Natural killer cell (primary cell): ENCODE measurements around the gene SH3BGRL. TPM values are rescaled to one million over a fixed set of nuclear protein-coding genes. Genes with fewer than 3 reads are reported as not detected.

Experiments used
- ATAC-seq, 3 donors: fragments of 150-1000 bp in 2 of 3; fragments of 200-7000 bp in 1 of 3; cut with Tn5 transposase; 1 replicate in 1 of 3; 2 replicates in 2 of 3; pipeline ENCODE4 v1.10.0; 2021; ENCODE audit warnings: mild to moderate bottlenecking in 2 of 3, moderate library complexity in 2 of 3
- DNase-seq, 2 donors: peaks; one replicate each; pipeline versions ENCODE4 v3.0.0 to v3.0.0-alpha.2; 2013 to 2021; ENCODE audit warnings: mixed read lengths in 1 of 2
- H3K27ac ChIP-seq: one replicate; pipeline ENCODE4 v1.5.1; 2013; ENCODE audit warnings: mild to moderate bottlenecking, low read length
- H3K27me3 ChIP-seq: one replicate; pipeline ENCODE4 v1.6.1; 2013; ENCODE audit warnings: low read length; ENCODE audit not compliant: control insufficient read depth, insufficient read depth
- H3K36me3 ChIP-seq: one replicate; pipeline ENCODE4 v1.6.1; 2013; ENCODE audit warnings: low read length; ENCODE audit not compliant: control insufficient read depth, insufficient read depth
- H3K4me1 ChIP-seq: one replicate; pipeline ENCODE4 v1.6.1; 2013; ENCODE audit warnings: low read length; ENCODE audit not compliant: control insufficient read depth, insufficient read depth
- H3K4me3 ChIP-seq: one replicate; pipeline ENCODE4 v1.5.1; 2013; ENCODE audit warnings: low read length
- H3K9me3 ChIP-seq: one replicate; pipeline ENCODE4 v1.6.1; 2013; ENCODE audit warnings: low read length; ENCODE audit not compliant: control insufficient read depth, insufficient read depth
- H3K27ac Mint-ChIP-seq, 2 donors: one replicate each; pipeline ENCODE4 v1.8.0; 2022; ENCODE audit warnings: mild to moderate bottlenecking in 2 of 2, mixed read lengths in 2 of 2, moderate library complexity in 1 of 2
- H3K27me3 Mint-ChIP-seq, 2 donors: one replicate each; pipeline ENCODE4 v1.8.0; 2022; ENCODE audit warnings: low read depth in 2 of 2, mixed read lengths in 2 of 2
- H3K36me3 Mint-ChIP-seq: one replicate; pipeline ENCODE4 v1.8.0; 2022; ENCODE audit warnings: mixed read lengths
- H3K4me1 Mint-ChIP-seq, 2 donors: one replicate each; pipeline ENCODE4 v1.8.0; 2022; ENCODE audit warnings: mixed read lengths in 2 of 2
- H3K4me3 Mint-ChIP-seq: one replicate; pipeline ENCODE4 v1.8.0; 2022; ENCODE audit warnings: mild to moderate bottlenecking, moderate library complexity, mixed read lengths
- H3K9me3 Mint-ChIP-seq, 2 donors: one replicate each; pipeline ENCODE4 v1.8.0; 2022; ENCODE audit warnings: mixed read lengths in 2 of 2
- CTCF ChIP-seq: fragments of 200-600 bp; IDR thresholded peaks from one replicate; pipeline ENCODE4 v1.8.0; 2022; ENCODE audit warnings: antibody characterized with exemption
- WGBS: methylation state at CpG from one replicate; pipeline ENCODE4 v1.1.7; 2013; ENCODE audit warnings: missing lambda C conversion rate; ENCODE audit not compliant: insufficient coverage; 5-methylcytosine and 5-hydroxymethylcytosine counted together
- intact Hi-C: fragments of 100-400 bp; cut with micrococcal nuclease; formaldehyde crosslinking; loops from one replicate; pipeline ENCODE4 v1.14.2; 2022
- total RNA-seq, 4 donors: library from RNA; stranded (reverse); fragments of 120-200 nt in 1 of 4; gene quantifications; one replicate each; pipeline versions ENCODE4 v1.2.3 to v1.2.4, GENCODE V29; 2013 to 2022

Gene SH3BGRL
- total RNA-seq, 3 donors from 2014 or later (not counting 1 experiment from before 2014, with no cell fraction given): 103 to 108 (median 108) TPM

- no peak for TF ChIP-seq CTCF
- ATAC-seq: no peak
- no peaks in the 10 kb centered on the region for H3K4me1 ChIP-seq
- Mint-ChIP-seq H3K9me3 (peaks cover 2 to 12% of the 10 kb centered on the region in 2 donors), H3K27me3 (no peaks in the 10 kb centered on the region), H3K4me3 (no peak overlapping the region), H3K36me3 (peaks cover 6% of the 10 kb centered on the region), H3K4me1 (no peaks in the 10 kb centered on the region), H3K27ac (no peak overlapping the region)
- intact Hi-C loops: no loop called here
- no peaks in the 10 kb centered on the region for H3K27me3 ChIP-seq
- DNase-seq: no peak
- no peak overlapping the region for H3K27ac ChIP-seq
- H3K4me3 ChIP-seq: no peak overlapping the region
- H3K9me3 ChIP-seq: peaks cover 4% of the 10 kb centered on the region
- H3K36me3 ChIP-seq: no peaks in the 10 kb centered on the region
- no CpG with 5 or more reads among the region's 1 CpG for WGBS
Measured at GRCh38 chrX:81286608-81287007, 84.7 kb downstream of the SH3BGRL start.

- Histone ChIP-seq H3K36me3 (no peaks in the 10 kb centered on the region), H3K9me3 (peaks cover 15% of the 10 kb centered on the region), H3K4me1 (no peaks in the 10 kb centered on the region), H3K27me3 (no peaks in the 10 kb centered on the region), H3K4me3 (no peak overlapping the region), H3K27ac (no peak overlapping the region)
- no peaks in the 10 kb centered on the region for H3K27me3 Mint-ChIP-seq
- H3K36me3 Mint-ChIP-seq: peaks cover 6% of the 10 kb centered on the region
- no peak for TF ChIP-seq CTCF
- peaks cover 12 to 25% of the 10 kb centered on the region in 2 donors for H3K4me1 Mint-ChIP-seq
- peaks cover 2 to 5% of the 10 kb centered on the region in 2 donors for H3K9me3 Mint-ChIP-seq
- ATAC-seq (no peak), DNase-seq (no peak)
- H3K27ac Mint-ChIP-seq: no peak overlapping the region
- no peak overlapping the region for H3K4me3 Mint-ChIP-seq
- WGBS: 87% methylated on average over 2 of the region's 2 CpGs
- intact Hi-C loops: no loop called here
Measured at GRCh38 chrX:81291996-81292395, 90.1 kb downstream of the SH3BGRL start.

- H3K36me3 Mint-ChIP-seq: peaks cover 6% of the 10 kb centered on the region
- no peaks in the 10 kb centered on the region for H3K36me3 ChIP-seq
Measured at GRCh38 chrX:81294101-81294500, 92.2 kb downstream of the SH3BGRL start.

More at GRCh38 chrX:81294101-81294500, 92.2 kb downstream of the SH3BGRL start:
- Histone ChIP-seq H3K27me3 (no peaks in the 10 kb centered on the region), H3K27ac (no peak overlapping the region), H3K4me3 (no peak overlapping the region), H3K4me1 (no peaks in the 10 kb centered on the region), H3K9me3 (peaks cover 15% of the 10 kb centered on the region)
- Mint-ChIP-seq H3K9me3 (peaks cover 2 to 5% of the 10 kb centered on the region in 2 donors), H3K4me3 (no peak overlapping the region), H3K27me3 (no peaks in the 10 kb centered on the region), H3K4me1 (peaks cover 12 to 25% of the 10 kb centered on the region in 2 donors), H3K27ac (peak overlapping the region in 1 of 2 donors; percentile 40)
- ATAC-seq (no peak), DNase-seq (no peak)
- intact Hi-C loops: no loop called here
- WGBS: 100% methylated on average over 2 of the region's 2 CpGs
- TF ChIP-seq CTCF: no peak
